Right lobe of liver (tissue), 6 donors: ENCODE data around the gene DOCK6. TPM values are rescaled to one million over a fixed set of nuclear protein-coding genes. Genes with fewer than 3 reads are reported as not detected.
A peak's percentile ranks its signal among the peaks of the same experiment; 100 is the strongest.

Experiments used
- ATAC-seq, 4 donors: fragments of 200-7000 bp; cut with Tn5 transposase; one replicate each; pipeline ENCODE4 v1.9.1; 2020; ENCODE audit warnings: mild to moderate bottlenecking in 4 of 4, moderate library complexity in 4 of 4
- DNase-seq, 3 donors: peaks; one replicate each; pipeline ENCODE4 v3.0.0-alpha.2; 2020
- H3K27ac ChIP-seq, 3 donors: fragments of 200-600 bp; one replicate each; pipeline ENCODE4 v1.8.0; 2022
- H3K27me3 ChIP-seq, 2 donors: fragments of 200-600 bp; one replicate each; pipeline ENCODE4 v1.8.0; 2022
- H3K36me3 ChIP-seq, 4 donors: fragments of 200-600 bp; sonication (generic) in 1 of 4; one replicate each; pipeline versions ENCODE4 v1.5.1 to v1.8.0; 2017 to 2022; ENCODE audit warnings: control low read depth in 1 of 4
- H3K4me1 ChIP-seq, 4 donors: fragments of 200-600 bp; sonication (generic) in 1 of 4; one replicate each; pipeline versions ENCODE4 v1.5.1 to v1.8.0; 2017 to 2022; ENCODE audit warnings: control low read depth in 1 of 4
- H3K4me3 ChIP-seq, 3 donors: fragments of 200-600 bp; one replicate each; pipeline ENCODE4 v1.8.0; 2022
- H3K9me3 ChIP-seq, 4 donors: fragments of 200-600 bp; sonication (generic) in 1 of 4; one replicate each; pipeline versions ENCODE4 v1.5.1 to v1.8.0; 2017 to 2022; ENCODE audit warnings: control low read depth in 1 of 4
- POLR2A ChIP-seq: fragments of 450-650 bp; IDR thresholded peaks from one replicate; pipeline ENCODE4 v1.6.1; 2017; ENCODE audit warnings: antibody characterized with exemption, mild to moderate bottlenecking
- WGBS: methylation state at CpG from one replicate; pipeline ENCODE4 v1.1.6; 2018; ENCODE audit warnings: low coverage, low lambda C conversion rate; ENCODE audit not compliant: insufficient coverage; ENCODE audit errors: missing lambda C conversion rate; 5-methylcytosine and 5-hydroxymethylcytosine counted together
- intact Hi-C, 2 donors: fragments of 100-400 bp; cut with DNase I; formaldehyde crosslinking; loops; one replicate each; pipeline versions ENCODE4 v1.11.2 to v1.14.1; 2022
- total RNA-seq, 6 experiments: library from RNA; depleted of rRNA in 2 of 6; stranded (reverse); fragments of >200 nt in 2 of 6; fragmentation: NEBNext Ultra II Directional in 3 of 6; extraction: Animal tissue kit (Norgen Biotek cat#: 25700) in 3 of 6; gene quantifications; one replicate each; pipeline versions ENCODE4 v1.1.0 to v1.2.4, GENCODE V29; 2016 to 2023
- TF ChIP-seq, protein P1 (sequence below), 4 donors: fragments of 200-600 bp in 3 of 4; fragments of 450-650 bp in 1 of 4; IDR thresholded peaks; one replicate each; pipeline versions ENCODE4 v1.5.1 to v1.8.0; 2016 to 2022; ENCODE audit warnings: antibody characterized with exemption in 4 of 4, mild to moderate bottlenecking in 2 of 4
- donor health status: DM: no; HTN: yes; CAD: no.
- donor health status: DM: no; HTN: no; CAD: no.
- donor health status: DM: no; HTN: no; CAD: no.
- donor health status: DM: no; HTN: yes; CAD: no.
- donor health status: DM: no; HTN: yes; CAD: no.

Gene DOCK6
- total RNA-seq, 6 experiments from 2014 or later, result 19.9 to 45.9 (median 30.4) TPM

DNA sequence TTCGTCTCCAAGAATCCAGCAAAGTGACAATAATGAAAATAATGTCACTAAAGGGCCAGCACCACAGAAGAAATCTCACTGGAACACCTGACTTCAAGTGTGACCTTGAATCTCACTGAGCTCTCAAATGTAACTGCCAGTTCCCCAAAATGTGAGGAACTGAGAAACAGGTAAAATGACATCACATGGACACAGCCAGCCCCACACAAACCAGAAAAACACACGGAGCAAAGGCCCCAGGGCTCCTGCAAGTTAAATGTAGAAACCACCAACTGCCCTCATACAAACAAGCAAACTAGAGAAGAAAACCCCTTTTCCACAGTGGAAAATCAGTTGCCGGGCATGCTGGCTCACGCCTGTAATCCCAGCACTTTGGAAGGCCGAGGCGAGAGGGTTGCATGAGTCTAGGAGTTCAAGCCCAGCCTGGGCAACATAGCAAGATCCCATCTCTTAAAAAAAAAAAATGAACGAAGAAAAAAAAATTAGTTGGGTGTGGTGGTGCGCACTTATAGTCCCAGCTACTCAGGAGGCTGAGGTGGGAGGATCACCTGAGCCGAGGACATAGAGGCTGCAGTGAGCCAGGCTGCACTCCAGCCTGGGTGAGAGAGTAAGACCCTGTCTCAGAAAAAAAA lies 56.3 kb downstream of the DOCK6 start:
- ATAC-seq (no peak), DNase-seq (no peak)
- H3K27ac ChIP-seq, result no peak overlapping the region
- H3K36me3 ChIP-seq, result peaks cover 0 to 6% (median 0%) of the 10 kb centered on the region in 4 donors
- TF ChIP-seq, protein P1, sequence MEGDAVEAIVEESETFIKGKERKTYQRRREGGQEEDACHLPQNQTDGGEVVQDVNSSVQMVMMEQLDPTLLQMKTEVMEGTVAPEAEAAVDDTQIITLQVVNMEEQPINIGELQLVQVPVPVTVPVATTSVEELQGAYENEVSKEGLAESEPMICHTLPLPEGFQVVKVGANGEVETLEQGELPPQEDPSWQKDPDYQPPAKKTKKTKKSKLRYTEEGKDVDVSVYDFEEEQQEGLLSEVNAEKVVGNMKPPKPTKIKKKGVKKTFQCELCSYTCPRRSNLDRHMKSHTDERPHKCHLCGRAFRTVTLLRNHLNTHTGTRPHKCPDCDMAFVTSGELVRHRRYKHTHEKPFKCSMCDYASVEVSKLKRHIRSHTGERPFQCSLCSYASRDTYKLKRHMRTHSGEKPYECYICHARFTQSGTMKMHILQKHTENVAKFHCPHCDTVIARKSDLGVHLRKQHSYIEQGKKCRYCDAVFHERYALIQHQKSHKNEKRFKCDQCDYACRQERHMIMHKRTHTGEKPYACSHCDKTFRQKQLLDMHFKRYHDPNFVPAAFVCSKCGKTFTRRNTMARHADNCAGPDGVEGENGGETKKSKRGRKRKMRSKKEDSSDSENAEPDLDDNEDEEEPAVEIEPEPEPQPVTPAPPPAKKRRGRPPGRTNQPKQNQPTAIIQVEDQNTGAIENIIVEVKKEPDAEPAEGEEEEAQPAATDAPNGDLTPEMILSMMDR (IDR thresholded peaks at IDR 0.05), result no peak
- TF ChIP-seq POLR2A, result no peak
- intact Hi-C loops, result no loop called here
- H3K4me3 ChIP-seq, result no peak overlapping the region
- WGBS, result 78% methylated on average over 6 of the region's 9 CpGs
- no peaks in the 10 kb centered on the region for H3K9me3 ChIP-seq
- H3K27me3 ChIP-seq, result no peaks in the 10 kb centered on the region
- H3K4me1 ChIP-seq, result peaks cover 0 to 16% (median 8%) of the 10 kb centered on the region in 4 donors

DNA sequence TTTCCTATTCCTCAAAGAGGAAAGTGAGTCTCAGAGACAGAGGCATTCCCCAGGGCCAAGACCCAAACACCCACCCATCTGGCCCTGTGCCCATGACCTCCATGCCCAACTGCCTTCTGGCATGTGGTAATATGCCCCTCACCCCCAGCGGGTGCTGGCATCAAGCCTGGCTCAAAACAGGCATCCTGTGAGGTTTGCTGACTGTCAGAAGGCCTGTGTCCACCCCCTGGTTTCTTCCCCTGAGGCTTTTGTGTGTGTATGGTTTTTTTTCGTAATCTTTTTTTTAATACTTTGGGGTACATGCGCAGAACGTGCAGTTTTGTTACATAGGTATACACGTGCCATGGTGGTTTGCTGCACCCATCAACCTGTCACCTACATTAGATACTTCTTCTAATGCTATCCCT lies 57.4 kb downstream of the DOCK6 start:
- intact Hi-C loops, result loop anchor here in 1 of 2 donors (5.0 kb wide), 1 partner anchor 68 kb away; no protein-coding TSS in a partner anchor
- ATAC-seq (peak; percentile 6 to 22 (median 15)), DNase-seq (peak in 2 of 3 donors; percentile 70 to 74)
- Histone ChIP-seq H3K27me3 (no peaks in the 10 kb centered on the region), H3K27ac (no peak overlapping the region), H3K4me3 (no peak overlapping the region), H3K4me1 (peaks cover 0 to 16% (median 8%) of the 10 kb centered on the region in 4 donors), H3K9me3 (no peaks in the 10 kb centered on the region), H3K36me3 (peaks cover 0 to 6% (median 0%) of the 10 kb centered on the region in 4 donors)
- 8% methylated on average over 5 of the region's 5 CpGs for WGBS
- TF ChIP-seq POLR2A, result no peak
- TF ChIP-seq, protein P1 (IDR thresholded peaks at IDR 0.05), result no peak

DNA sequence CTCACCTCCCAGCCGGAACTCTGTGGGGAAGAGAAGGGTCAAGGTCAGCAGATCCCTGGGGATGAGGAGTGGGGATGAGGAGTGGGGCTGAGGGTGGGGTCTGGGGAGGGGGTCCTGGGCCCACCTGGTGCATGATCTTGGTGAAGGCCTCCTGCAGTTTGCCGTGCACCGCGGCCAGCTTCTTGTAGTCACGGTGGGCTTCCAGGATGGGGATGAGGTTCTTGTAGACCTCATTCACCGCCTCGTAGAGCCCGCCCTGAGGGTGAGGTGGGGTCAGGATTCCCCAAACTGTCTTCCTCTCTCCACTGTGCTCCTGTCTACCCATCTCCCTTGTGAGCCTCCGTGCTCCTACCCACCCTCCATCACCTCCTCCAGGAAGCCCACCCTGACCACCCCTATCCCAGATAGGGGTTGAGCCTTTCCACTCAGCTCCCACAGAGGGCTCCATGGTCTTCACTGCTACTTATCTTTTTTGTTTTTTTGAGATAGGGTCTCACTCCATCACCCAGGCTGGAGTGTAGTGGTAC lies 58.2 kb downstream of the DOCK6 start:
- no peak overlapping the region for H3K27ac ChIP-seq
- DNase-seq, result no peak
- no peaks in the 10 kb centered on the region for H3K27me3 ChIP-seq
- no peaks in the 10 kb centered on the region for H3K9me3 ChIP-seq
- H3K36me3 ChIP-seq, result peaks cover 0 to 6% (median 0%) of the 10 kb centered on the region in 4 donors
- H3K4me3 ChIP-seq, result no peak overlapping the region
- intact Hi-C loops, result loop anchor here in 1 of 2 donors (5.0 kb wide), 1 partner anchor 67 kb away; no protein-coding TSS in a partner anchor
- H3K4me1 ChIP-seq, result peaks cover 0 to 19% (median 9%) of the 10 kb centered on the region in 4 donors
- peak in 1 of 4 donors; percentile 2 for ATAC-seq
- no CpG with 5 or more reads among the region's 9 CpGs for WGBS
- TF ChIP-seq, protein P1 (IDR thresholded peaks at IDR 0.05), result no peak
- TF ChIP-seq POLR2A, result no peak

DNA sequence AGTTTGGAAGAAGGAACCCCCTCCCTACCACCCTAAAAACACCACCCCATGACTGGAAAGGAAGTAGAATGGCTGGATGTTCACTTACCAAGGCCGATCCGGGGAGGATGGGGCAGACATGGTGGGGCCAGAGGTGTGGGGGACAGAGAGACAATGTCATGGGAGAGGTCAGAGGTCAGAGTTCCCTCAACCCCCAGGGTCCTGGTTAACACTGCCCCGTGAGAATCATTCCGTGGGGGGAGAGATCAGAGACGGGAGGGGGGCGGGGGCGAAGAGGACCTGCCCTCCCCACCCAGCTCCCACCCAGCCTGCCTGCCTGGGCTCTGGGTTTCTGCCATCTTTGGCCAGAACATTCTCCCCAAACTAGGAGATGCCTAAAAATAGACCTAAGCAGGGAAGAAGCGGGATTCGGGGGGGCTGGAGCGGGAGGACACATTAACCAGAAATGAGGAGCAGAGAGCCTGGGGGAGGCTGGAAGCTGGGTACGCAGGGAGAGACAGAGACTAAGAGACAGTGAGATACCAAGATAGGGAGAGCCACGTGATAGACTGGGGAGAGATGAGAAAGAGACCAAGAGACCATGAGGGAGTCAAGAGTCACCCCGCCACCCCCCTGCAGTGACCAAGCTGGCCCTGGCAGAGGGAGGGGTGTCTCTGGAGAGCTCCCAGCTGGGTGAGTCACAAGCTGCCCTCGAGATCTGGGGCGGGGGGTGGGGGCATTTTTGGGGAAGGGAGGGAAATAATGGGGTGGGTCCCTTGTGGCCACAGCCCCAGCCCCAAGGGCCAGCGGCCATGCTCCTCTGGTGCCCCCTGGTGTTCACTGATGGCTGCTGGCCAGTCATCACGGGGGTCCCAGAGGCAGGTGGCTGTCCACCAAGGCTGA lies 58.9 kb downstream of the DOCK6 start:
- peak; percentile 46 to 56 (median 50) for ATAC-seq
- Histone ChIP-seq H3K9me3 (no peaks in the 10 kb centered on the region), H3K27ac (peak overlapping the region in 2 of 3 donors; percentile 34 to 40), H3K4me3 (no peak overlapping the region), H3K27me3 (no peaks in the 10 kb centered on the region), H3K4me1 (peaks cover 0 to 25% (median 12%) of the 10 kb centered on the region in 4 donors), H3K36me3 (peaks cover 0 to under 1% (median 0%) of the 10 kb centered on the region in 4 donors)
- intact Hi-C loops, result loop anchor here (2.0 to 5.0 kb wide), 2 partner anchors 65 to 66 kb away; no protein-coding TSS in a partner anchor
- WGBS, result 42% methylated on average over 9 of the region's 17 CpGs
- peak in 2 of 3 donors; percentile 58 to 65 for DNase-seq
- TF ChIP-seq, protein P1 (IDR thresholded peaks at IDR 0.05), result peak; percentile 66 to 80 (median 76)
- no peak for TF ChIP-seq POLR2A
